ENCODE measurements around the gene PTGIR.
"Not testable (repeated sequence)": the region's sequence is repeated elsewhere in the genome, so short reads cannot be mapped to it uniquely, and the experiment has no call there.

PTGIR gene

DNA sequence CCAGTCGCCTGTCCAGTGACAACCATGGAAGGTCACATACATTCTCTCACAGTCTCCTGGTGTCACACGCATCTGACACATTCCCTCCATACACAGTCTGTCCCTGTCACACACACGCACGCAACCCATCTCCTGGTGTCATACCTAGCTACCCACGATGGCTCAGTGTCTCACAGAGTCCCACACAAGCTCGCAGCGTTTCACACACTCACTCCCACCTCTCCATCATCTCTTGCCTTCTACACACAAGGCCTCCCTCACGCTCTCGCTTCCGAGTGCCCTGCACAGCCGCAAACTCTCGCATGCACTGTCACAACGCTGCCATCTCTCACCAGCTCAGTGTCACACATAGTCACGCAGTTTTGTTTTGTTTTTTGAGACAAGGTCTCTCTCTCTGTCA lies 12.3 kb upstream of the PTGIR start:
- DNase-seq (ENCODE audit: low spot score): no peak

- DNase-seq (ENCODE audit: low spot score): no peak
These were observed 11.3 kb upstream of the PTGIR start, which contains the start of gene GNG8 for GRCh38 chr19:46635920-46636761. Gene GNG8, minus strand, starts transcription at chr19:46636202. Its CDS starts 1,520 bp downstream, at chr19:46634682.

DNA sequence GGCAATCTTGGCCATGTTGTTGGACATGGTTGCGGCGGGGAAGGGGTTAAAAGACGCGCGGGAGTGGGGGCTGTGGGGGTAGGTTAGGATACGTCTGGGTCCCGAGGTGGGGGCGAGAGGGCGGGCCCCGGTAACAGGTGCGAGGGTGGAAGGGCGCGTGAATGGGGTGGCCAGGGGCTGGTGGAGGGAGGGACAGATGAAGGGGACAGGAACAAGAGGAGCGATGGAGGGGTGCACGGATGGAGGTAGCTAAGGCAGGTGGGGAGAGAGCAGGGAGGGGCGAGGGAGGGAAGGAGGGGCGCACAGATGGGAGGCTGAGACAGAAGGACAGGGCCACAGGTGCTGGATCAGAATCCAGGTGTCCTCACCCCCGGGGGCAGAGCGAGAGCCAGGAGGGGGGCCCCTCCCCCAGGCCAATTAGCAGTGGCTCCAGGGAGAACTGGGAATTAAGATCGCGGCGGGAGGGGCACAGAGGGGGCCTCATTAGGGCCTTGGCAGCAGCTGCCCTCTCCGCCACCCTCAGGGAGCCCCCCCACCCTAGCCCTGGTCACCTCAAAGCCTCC lies 9.8 kb upstream of the PTGIR start:
- DNase-seq (ENCODE audit: low spot score): no peak

- peak; percentile 95 for DNase-seq (ENCODE audit: low spot score)
These were observed 9.3 kb upstream of the PTGIR start for GRCh38 chr19:46634045-46634655.

- DNase-seq (ENCODE audit: low spot score): no peak
These were observed 8.2 kb upstream of the PTGIR start for GRCh38 chr19:46633130-46633529.

DNA sequence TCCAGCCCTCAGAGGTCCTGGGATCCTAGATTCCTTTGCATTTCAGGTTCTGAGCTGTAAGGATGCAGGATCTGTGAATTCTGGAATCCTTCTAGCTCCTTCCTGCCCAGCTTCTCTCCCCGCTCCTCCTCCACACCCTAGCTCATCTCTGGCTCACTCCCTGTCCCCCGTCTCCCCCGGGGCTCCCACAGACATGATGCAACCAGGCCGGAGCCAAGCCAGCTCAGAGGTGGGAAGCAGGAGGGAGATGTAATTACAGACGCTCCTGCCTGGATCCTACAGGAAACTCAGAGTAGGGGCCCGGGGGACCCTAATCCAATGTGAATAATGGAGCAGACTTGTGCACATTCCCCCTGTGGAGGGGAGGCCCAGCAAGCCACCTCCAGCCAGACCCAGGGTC lies 6.6 kb upstream of the PTGIR start:
- no peak for DNase-seq (ENCODE audit: low spot score)

GRCh38 chr19:46630586-46631205 lies 5.8 kb upstream of the PTGIR start:
- no peak for DNase-seq (ENCODE audit: low spot score)

- DNase-seq (ENCODE audit: low spot score): no peak
These were observed 4.7 kb upstream of the PTGIR start for GRCh38 chr19:46629546-46630025.

DNA sequence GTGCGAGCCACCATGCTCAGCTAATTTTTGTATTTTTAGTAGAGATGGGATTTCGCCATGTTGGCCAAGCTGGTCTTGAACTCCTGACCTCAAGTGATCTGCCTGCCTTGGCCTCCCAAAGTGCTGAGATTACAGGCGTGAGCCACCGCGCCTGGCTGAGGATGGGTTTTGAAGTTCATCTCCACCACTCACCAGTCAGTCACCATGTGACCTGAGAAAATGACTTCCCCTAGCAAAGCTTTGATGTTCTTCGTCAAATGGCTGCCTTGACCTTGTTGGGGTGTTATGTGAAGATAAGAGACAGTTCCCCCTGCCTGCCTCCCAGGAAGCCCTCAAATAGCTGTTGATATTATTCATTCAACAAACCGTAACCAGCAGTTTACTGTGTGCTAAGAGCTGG lies 4.1 kb upstream of the PTGIR start:
- DNase-seq (ENCODE audit: low spot score): not testable (repeated sequence)

GRCh38 chr19:46626446-46626845 lies 1.6 kb upstream of the PTGIR start:
- no peak for DNase-seq (ENCODE audit: low spot score)

DNA sequence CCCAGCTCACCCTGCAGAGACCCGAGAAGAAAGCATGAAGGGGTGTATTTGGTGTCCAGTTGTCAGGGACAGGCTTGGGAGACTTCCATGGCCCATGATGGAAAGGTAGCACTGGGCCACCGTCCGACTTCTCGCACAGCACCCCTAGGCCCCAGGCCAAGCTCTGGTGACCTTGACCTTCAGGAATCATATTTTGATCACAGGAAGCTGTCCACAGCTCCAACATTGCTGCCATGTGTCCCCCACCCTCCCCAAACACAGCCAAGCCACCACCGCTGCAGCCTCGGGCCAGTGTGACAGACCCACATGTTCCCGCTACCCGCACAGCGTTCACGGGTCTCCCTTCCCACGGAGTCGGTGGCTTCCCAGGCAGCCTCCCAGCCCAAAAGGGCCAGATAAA lies 842 bp upstream of the PTGIR start:
- DNase-seq (ENCODE audit: low spot score): no peak

DNA sequence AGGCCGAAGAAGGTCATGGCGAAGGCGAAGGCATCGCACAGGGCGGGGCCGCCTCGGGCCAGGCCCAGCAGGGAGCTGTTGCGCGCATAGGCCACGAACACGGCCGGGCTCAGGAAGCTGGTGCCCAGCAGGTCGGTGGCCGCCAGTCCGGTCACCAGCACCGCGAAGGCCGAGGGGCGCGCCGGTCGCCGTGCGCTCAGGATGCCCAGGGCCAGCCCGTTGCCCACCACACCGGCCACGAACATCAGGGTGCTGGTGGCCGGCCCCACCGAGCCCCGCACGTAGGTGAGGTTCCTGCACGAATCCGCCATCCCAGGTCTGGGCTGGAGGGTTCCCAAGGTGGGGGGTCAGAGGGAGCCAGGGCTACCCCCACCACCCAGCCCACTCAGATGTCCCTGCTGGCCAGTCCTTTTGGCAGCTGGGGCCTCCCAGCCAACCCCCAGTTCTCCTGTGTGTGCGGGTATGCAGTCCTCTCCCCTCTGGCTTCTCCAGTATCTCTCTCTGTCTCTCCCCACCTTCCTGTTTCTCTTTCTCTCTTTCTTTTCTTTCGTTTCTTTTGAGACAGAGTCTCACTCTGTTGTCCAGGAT lies 880 bp downstream of the PTGIR start:
- no peak for DNase-seq (ENCODE audit: low spot score)

DNA sequence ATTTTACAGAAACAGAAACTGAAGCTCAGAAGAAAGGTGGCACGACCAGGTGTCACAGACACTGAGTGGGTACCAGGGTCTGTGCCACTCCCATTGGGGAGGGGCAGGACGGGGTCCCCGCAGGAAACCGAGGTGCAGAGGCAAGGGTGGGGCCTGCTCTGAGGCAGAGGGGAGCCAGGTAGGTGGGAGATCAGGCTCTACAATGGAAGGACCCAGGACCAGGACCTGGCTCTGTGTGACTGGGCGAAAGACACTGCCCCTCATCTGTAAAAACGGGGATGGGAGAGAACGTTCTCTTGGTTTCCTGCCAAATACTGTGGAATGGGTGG lies 2.8 kb downstream of the PTGIR start:
- DNase-seq (ENCODE audit: low spot score): no peak

DNA sequence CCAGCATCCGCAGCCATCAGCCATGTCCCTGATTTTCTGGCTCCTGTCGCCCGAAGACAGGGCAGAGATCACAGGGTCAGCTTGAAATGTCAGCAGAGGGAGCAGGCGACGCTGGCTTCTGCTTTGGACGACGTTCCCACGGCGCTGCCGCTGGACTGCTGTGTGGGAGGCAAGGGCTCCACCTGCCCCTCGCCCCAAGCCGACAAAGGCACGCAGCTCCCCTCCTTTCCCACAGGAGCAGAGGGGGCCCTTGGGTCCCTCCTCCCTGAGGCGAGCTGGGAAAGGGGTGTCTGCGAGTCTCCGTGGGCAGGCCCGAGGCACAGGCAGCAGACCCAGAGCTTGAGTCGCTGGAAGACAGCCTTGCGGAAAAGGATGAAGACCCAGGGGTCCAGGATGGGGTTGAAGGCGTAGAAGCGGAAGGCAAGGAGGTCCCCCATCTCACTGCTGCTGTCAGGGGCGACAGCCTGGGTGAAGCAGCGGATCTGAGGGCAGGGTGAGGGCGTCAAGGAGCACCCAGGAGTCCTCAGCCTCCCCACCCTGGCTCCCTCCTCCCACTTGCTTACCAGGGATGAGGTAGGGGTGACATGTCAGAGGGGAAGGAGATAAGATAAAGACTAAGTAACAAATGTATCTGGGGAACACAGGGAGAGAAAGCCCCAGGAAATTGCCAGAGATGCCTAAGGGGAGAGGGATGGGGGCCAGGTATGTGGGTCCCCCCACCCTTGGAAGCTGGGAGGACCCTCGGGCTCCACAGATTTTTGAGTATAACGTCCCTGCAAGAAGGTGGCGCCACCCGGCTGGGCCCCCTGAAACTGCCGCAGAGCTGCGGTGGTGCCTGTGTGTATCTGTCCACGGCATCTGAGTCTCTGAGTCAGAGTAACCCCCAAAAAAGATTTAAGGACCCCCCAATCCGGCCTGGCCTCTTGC lies 3.4 kb downstream of the PTGIR start:
- DNase-seq (ENCODE audit: low spot score): no peak

- no peak for DNase-seq (ENCODE audit: low spot score)
These were observed 4.2 kb downstream of the PTGIR start for GRCh38 chr19:46620716-46621115.

DNA sequence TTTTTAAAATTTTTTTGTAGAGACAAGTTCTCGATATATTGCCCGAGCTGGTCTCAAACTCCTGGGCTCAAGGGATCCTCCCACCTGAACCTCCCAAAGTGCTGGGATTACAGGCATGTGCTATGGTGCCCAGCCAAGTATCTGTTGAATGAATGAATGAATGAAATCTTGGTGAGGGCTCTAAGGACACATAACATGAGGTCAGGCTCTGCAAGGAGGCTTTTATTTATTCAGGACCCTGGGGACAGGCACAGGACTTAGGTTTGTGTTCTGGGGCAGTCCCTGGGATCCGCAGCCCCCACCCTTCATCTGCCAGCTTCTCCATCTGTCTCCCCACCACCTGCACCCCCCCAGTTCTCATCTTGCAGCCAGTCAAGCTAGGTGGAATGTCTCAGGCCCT lies 4.6 kb downstream of the PTGIR start:
- no peak for DNase-seq (ENCODE audit: low spot score)

DNA sequence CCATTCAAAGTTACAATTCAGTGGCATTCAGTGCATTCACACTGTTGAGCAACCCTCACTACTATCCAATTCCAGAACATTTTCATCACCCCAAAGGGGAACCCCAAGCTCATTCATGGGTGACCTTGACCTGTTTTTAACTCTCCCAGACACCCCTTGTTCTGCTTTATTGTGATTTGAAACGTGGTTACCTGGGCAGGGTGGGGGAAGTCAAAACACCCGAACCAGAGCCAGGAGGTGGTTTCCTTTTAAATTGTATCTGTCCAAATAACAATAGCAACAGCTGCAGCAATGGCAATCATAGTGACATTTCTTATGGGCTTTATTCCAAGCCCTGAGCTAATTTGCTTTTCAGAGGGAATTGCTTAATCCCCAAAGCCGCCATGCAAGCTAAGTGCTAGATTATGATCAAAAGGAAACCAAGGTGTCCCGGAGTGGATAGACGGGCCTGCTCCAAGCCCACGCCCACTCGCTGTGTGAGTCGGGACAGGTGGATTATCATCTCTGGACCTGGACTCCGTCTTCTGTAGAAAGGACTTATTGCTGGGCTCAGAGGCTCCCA lies 6.1 kb downstream of the PTGIR start:
- peak; percentile 16 for DNase-seq (ENCODE audit: low spot score)

DNA sequence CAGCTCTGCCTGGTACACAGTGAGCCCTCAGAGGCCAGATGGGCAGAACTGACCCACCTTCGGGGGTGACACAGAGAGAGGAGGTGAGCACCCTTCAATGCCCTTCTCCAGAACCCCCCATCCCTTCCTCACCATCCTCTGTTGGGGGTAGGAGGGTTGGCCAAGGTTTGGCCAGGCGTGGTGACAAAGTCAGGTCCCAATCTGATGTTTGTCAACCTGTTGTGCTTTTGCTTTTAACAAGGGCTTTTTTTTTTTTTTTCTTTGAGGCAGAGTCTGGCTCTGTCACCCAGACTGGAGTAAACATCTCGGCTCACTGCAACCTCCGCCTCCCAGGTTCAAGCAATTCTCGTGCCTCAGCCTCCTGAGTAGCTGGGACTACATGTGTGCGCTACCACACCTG lies 7.3 kb downstream of the PTGIR start:
- DNase-seq (ENCODE audit: low spot score): no peak

GRCh38 chr19:46616631-46617322 lies 8.1 kb downstream of the PTGIR start:
- no peak for DNase-seq (ENCODE audit: low spot score)

- DNase-seq (ENCODE audit: low spot score): no peak
These were observed 8.9 kb downstream of the PTGIR start for GRCh38 chr19:46615966-46616365.
